Measurements from ENCODE around the gene AMZ1. TPM values are rescaled to one million over a fixed set of nuclear protein-coding genes. Genes with fewer than 3 reads are reported as not detected.

AMZ1 gene
- total RNA-seq: not detected in 2 replicates
- long read RNA-seq: 0 reads

GRCh38 chr7:2687881-2688318 lies at the start of gene AMZ1:
Gene AMZ1, plus strand, starts transcription at chr7:2688202. Its CDS starts 12,250 bp downstream, at chr7:2700452.
- H3K4me3 Mint-ChIP-seq: no peak within 1 kb of the TSS
- no peaks in the 10 kb centered on the region for H3K36me3 Mint-ChIP-seq (ENCODE audit: low read depth)
- TF ChIP-seq CTCF (conservative IDR thresholded peaks at IDR 0.05): no peak
- no peak for DNase-seq (ENCODE audit: low read depth, low spot score)
- H3K4me1 Mint-ChIP-seq: peaks cover 7% of the 10 kb centered on the region
- peaks cover 57% of the 10 kb centered on the region for H3K27me3 Mint-ChIP-seq (ENCODE audit: low read depth)
- H3K9me3 Mint-ChIP-seq: no peaks in the 10 kb centered on the region
- no peak within 1 kb of the TSS for H3K27ac Mint-ChIP-seq (ENCODE audit: unreplicated experiment)

DNA sequence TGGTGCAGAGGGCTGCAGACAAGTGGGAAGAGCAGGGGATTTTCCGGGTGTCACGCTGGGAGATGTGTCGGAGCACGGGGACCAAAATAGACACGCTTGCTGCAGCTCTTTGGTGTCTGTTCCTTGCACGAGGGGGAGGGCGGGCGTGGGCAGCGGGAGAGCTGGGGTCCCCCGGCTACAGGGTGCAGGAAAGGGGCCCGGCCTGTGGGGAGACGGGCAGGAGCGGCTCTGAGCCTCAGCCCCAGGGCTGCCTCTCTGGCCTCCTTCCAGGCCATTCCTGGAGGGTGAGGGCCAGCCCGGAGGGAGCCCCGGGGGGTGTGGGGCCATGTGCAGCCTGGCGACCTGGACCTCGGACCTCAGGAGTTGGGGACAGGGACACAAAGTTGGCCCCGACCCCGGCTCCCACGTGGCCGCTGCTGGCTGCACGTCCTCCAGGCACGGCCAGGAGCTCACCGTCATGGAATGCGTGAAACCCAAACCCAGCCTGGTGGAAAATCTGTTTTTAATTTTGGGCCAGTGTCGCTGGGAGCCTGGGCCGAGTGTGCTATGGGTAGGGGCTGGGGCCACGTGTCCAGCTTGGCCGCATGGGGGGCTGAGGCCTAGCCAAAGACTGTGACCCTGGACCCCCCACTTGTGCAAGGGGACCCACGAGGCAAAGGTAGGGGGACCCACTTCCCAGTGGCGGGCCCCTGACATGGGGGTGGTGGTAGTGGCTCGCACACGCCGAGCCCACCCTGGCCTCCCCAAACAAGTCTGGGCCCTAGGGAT lies 49.6 kb upstream of the AMZ1 start:
- Mint-ChIP-seq H3K4me3 (no peak overlapping the region), H3K4me1 (peaks cover 32% of the 10 kb centered on the region), H3K9me3 (no peaks in the 10 kb centered on the region), H3K27me3 (ENCODE audit: low read depth) (no peaks in the 10 kb centered on the region), H3K27ac (ENCODE audit: unreplicated experiment) (no peak overlapping the region), H3K36me3 (ENCODE audit: low read depth) (no peaks in the 10 kb centered on the region)
- DNase-seq (ENCODE audit: low read depth, low spot score): no peak
- no peak for TF ChIP-seq CTCF (conservative IDR thresholded peaks at IDR 0.05)

DNA sequence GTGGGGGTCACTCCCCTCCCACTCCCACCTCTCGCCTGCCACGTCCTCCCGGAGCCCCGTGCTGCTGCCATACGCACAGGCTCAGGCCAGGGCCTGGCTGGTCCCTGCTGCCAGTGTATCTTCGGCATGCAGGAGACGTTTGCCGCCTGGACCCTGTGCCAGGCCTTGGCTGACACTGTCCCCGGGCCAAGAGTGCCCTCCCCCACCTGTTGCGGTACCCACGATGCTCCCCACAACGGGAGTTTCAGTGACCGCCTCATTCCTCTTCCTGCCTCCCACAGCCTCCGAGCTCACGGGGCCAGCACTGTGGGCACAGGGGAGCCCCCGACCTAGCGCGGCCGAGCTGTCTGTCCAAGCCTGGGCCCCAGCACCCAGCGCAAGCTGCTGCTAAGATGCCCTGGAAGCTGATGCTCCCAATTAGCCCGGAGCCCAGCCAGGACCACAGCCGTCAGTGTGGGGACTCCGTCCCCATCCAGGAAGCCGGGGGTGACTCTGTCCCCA lies 48.8 kb upstream of the AMZ1 start:
- H3K36me3 Mint-ChIP-seq (ENCODE audit: low read depth): no peaks in the 10 kb centered on the region
- peak overlapping the region; percentile 70 for H3K4me3 Mint-ChIP-seq
- H3K4me1 Mint-ChIP-seq: peaks cover 31% of the 10 kb centered on the region
- H3K9me3 Mint-ChIP-seq: no peaks in the 10 kb centered on the region
- TF ChIP-seq CTCF (conservative IDR thresholded peaks at IDR 0.05): no peak
- H3K27me3 Mint-ChIP-seq (ENCODE audit: low read depth): no peaks in the 10 kb centered on the region
- no peak overlapping the region for H3K27ac Mint-ChIP-seq (ENCODE audit: unreplicated experiment)
- no peak for DNase-seq (ENCODE audit: low read depth, low spot score)

- DNase-seq (ENCODE audit: low read depth, low spot score): no peak
- no peaks in the 10 kb centered on the region for H3K27me3 Mint-ChIP-seq (ENCODE audit: low read depth)
- H3K9me3 Mint-ChIP-seq: no peaks in the 10 kb centered on the region
- no peak overlapping the region for H3K27ac Mint-ChIP-seq (ENCODE audit: unreplicated experiment)
- H3K4me3 Mint-ChIP-seq: peak overlapping the region; percentile 70
- H3K36me3 Mint-ChIP-seq (ENCODE audit: low read depth): no peaks in the 10 kb centered on the region
- H3K4me1 Mint-ChIP-seq: peaks cover 37% of the 10 kb centered on the region
- no peak for TF ChIP-seq CTCF (conservative IDR thresholded peaks at IDR 0.05)
Observed at GRCh38 chr7:2639695-2640481, 48.1 kb upstream of the AMZ1 start.

- TF ChIP-seq CTCF (conservative IDR thresholded peaks at IDR 0.05): no peak
- H3K9me3 Mint-ChIP-seq: no peaks in the 10 kb centered on the region
- H3K27ac Mint-ChIP-seq (ENCODE audit: unreplicated experiment): peak overlapping the region; percentile 71
- H3K27me3 Mint-ChIP-seq (ENCODE audit: low read depth): no peaks in the 10 kb centered on the region
- H3K4me1 Mint-ChIP-seq: peaks cover 37% of the 10 kb centered on the region
- no peak for DNase-seq (ENCODE audit: low read depth, low spot score)
- no peaks in the 10 kb centered on the region for H3K36me3 Mint-ChIP-seq (ENCODE audit: low read depth)
- H3K4me3 Mint-ChIP-seq: peak overlapping the region; percentile 35
Observed at GRCh38 chr7:2640482-2640830, 47.5 kb upstream of the AMZ1 start.

Data from neural crest cell (in vitro differentiated cells).